Nephron (organoid): ENCODE data around the gene P2RX3.
"Not testable (repeated sequence)": the region's sequence is repeated elsewhere in the genome, so short reads cannot be mapped to it uniquely, and the experiment has no call there.

Source experiments
- H3K27ac Mint-ChIP-seq, 3 experiments: 2 replicates each; pipeline ENCODE4 v1.8.0; 2020; ENCODE audit warnings: mixed read lengths in 3 of 3, mild to moderate bottlenecking in 2 of 3, moderate library complexity in 1 of 3
- H3K27me3 Mint-ChIP-seq: 2 replicates; pipeline ENCODE4 v1.8.0; 2021; ENCODE audit warnings: low read depth, mild to moderate bottlenecking, moderate library complexity, mixed read lengths
- H3K36me3 Mint-ChIP-seq: 2 replicates; pipeline ENCODE4 v1.8.0; 2020; ENCODE audit warnings: low read depth, mixed read lengths
- H3K4me1 Mint-ChIP-seq: 2 replicates; pipeline ENCODE4 v1.8.0; 2020; ENCODE audit warnings: mixed read lengths
- H3K4me3 Mint-ChIP-seq, 3 experiments: 2 replicates each; pipeline ENCODE4 v1.8.0; 2020; ENCODE audit warnings: mild to moderate bottlenecking in 3 of 3, mixed read lengths in 3 of 3, moderate library complexity in 2 of 3
- H3K9me3 Mint-ChIP-seq: 2 replicates; pipeline ENCODE4 v1.8.0; 2020; ENCODE audit warnings: mixed read lengths
- TF ChIP-seq, protein P1 (sequence below), 3 experiments: fragments of 200-600 bp; sonication (generic); IDR thresholded peaks; one replicate each; pipeline ENCODE4 v1.5.0; 2021; ENCODE audit warnings: antibody characterized with exemption in 3 of 3; ENCODE audit not compliant: unreplicated experiment in 3 of 3

Gene P2RX3

DNA sequence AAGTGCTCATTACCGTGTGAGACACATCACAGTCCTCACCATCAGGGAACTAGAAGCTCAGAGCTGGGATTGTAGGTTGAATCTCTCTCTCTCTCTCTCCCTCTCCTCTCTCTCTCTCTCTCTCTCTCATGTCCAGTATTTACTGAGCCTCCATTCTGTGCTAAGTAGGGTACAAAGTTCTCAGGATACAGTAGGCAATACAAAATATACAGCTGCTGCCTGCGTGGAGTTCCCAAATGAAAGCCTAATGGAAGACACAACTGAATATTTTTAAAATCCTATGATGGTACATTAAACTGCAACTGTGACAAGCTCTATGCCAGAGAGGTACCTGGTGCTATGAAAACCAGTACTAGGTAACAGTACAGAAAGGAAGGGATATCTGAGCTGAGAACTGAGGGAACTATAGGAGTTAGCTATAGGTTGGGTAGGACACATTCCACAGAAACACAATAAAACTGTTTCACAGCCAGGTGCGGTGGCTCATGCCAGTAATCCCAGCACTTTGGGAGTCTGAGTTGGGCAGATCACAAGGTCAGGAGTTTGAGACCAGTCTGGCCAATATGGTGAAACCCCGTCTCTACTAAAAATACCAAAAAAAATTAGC lies 61.9 kb downstream of the P2RX3 start:
- H3K9me3 Mint-ChIP-seq: no peaks in the 10 kb centered on the region
- TF ChIP-seq, protein P1, sequence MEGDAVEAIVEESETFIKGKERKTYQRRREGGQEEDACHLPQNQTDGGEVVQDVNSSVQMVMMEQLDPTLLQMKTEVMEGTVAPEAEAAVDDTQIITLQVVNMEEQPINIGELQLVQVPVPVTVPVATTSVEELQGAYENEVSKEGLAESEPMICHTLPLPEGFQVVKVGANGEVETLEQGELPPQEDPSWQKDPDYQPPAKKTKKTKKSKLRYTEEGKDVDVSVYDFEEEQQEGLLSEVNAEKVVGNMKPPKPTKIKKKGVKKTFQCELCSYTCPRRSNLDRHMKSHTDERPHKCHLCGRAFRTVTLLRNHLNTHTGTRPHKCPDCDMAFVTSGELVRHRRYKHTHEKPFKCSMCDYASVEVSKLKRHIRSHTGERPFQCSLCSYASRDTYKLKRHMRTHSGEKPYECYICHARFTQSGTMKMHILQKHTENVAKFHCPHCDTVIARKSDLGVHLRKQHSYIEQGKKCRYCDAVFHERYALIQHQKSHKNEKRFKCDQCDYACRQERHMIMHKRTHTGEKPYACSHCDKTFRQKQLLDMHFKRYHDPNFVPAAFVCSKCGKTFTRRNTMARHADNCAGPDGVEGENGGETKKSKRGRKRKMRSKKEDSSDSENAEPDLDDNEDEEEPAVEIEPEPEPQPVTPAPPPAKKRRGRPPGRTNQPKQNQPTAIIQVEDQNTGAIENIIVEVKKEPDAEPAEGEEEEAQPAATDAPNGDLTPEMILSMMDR (IDR thresholded peaks at IDR 0.05; ENCODE audit: unreplicated experiment in 3 of 3): no peak

DNA sequence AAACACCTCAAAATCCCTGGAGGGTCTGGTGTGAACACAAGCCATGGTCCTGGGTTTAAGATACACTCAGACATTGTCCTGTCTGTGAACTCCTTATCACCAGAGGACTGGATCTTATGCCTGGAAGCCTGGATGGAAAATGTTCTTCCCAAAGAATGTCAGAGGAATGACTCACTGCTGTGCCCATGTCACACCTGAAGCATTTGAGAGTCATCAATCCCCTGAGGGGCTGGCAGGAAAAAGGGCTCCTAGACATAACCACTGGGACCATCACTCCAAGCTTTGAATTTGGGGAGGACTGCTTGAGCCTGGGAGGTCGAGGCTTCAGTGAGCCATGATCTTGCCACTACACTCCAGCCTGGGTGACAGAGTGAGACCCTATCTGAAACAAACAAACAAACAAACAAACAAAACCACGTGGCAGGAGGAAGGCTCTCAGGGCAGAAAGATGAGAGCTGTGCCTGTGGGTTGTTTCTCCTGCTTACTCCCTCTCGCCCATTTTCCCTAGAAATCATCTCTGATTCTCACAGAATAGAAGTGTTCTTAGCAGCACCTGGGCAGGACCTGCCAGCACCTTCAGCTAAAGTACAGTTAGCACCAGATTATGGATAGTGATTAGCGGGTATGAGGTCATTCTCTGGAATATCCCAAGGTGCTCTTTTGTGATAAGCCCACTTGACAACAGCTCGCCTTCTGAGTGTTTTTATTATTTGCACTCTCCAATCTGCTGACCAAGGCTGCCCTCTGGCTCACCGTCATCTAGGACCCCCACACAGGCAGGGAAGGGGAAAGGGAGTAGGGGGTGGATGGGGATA lies 64.2 kb downstream of the P2RX3 start:
- Mint-ChIP-seq H3K4me3 (no peak overlapping the region), H3K27ac (no peak overlapping the region), H3K36me3 (peaks cover 8% of the 10 kb centered on the region), H3K9me3 (no peaks in the 10 kb centered on the region), H3K4me1 (no peaks in the 10 kb centered on the region), H3K27me3 (peaks cover 9% of the 10 kb centered on the region)
- TF ChIP-seq, protein P1 (IDR thresholded peaks at IDR 0.05; ENCODE audit: unreplicated experiment in 3 of 3): no peak

More for the DNA sequence above, 61.9 kb downstream of the P2RX3 start:
- Mint-ChIP-seq H3K27me3 (peaks cover 9% of the 10 kb centered on the region), H3K4me3 (no peak overlapping the region), H3K36me3 (no peaks in the 10 kb centered on the region), H3K4me1 (no peaks in the 10 kb centered on the region), H3K27ac (no peak overlapping the region)

DNA sequence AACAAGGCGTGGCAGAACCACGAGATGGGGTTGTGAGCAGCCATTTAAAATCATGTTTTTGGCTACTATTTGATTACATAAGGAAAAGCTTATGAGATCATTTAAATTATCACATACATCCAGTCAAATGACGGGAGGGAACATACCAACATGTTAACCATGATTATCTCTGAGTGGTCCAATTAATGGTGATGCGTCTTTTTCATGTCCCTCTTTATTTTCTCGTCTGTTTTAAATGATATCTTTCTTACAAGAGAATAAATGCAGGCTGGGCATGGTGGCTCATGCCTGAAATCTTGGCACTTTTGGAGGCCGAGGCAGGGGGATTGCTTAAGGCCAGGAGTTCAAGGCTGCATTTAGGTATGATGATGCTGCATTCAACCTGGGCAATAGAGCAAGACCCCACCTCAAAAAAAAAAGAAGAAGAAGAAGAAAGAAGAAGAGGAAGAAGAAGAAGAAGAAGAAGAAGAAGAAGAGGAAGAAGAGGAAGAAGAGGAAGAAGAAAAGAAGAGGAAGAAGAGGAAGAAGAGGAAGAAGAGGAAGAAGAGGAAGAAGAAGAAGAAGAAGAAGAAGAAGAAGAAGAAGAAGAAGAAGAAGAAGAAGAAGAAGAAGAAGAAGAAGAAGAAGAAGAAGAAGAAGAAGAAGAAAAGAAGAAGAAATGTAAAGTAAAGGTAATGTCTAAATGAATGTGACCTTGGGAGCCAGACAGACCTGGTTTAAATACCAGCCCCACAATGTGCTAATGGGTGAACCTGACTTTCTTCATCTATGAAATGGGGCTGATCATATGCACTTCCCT lies 65.0 kb downstream of the P2RX3 start:
- not testable (repeated sequence) for H3K27me3 Mint-ChIP-seq, H3K9me3 Mint-ChIP-seq, H3K4me3 Mint-ChIP-seq, H3K27ac Mint-ChIP-seq, H3K4me1 Mint-ChIP-seq
- peaks cover 12% of the 10 kb centered on the region for H3K36me3 Mint-ChIP-seq

DNA sequence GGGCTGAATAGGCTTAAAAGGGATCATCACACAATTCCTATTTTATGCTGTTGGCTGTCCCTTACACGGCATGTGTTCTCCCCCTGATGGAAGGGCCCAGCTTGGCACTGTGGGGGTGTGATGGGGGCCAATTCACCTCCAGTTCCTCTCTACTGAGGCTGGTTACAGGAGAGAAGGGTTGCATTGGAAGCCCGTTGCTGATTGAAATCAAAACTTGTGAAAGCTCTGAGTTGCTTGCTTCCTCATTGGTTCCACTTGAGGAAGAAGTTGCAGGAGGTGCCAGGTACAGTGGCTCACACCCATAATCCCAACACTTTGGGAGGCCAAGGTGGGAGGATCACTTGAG lies 65.6 kb downstream of the P2RX3 start:
- peaks cover 9% of the 10 kb centered on the region for H3K27me3 Mint-ChIP-seq
- no peaks in the 10 kb centered on the region for H3K9me3 Mint-ChIP-seq
- peaks cover 12% of the 10 kb centered on the region for H3K36me3 Mint-ChIP-seq
- H3K4me3 Mint-ChIP-seq: no peak overlapping the region
- no peak overlapping the region for H3K27ac Mint-ChIP-seq
- TF ChIP-seq, protein P1 (IDR thresholded peaks at IDR 0.05; ENCODE audit: unreplicated experiment in 3 of 3): no peak
- no peaks in the 10 kb centered on the region for H3K4me1 Mint-ChIP-seq

DNA sequence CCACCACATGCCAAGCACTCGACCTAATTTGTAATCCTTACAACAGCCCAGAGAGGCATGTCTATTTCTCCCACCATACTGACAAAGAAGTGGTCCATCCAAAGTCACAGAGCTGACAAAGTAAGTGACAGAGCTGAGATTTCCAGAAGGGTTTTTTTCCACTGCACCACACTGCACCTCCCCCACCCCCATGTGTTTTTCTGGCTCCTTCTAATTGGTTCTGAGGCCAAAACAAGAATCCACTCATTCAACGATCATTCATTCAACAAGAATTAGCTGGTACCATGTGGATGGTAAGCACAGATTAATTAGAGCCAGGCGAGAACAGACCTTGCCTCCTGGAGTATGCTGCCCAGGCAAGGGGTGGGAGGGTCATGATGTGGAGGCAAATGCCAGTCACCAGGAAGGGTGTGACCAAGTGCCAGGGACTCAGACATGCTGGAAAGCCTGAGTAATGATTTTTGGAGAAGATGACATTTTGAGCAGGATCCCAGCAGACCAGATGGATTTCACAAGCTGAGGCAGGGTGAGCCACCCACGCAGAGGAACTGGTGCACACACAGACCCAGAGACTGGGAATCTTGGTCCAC lies 67.2 kb downstream of the P2RX3 start:
- Mint-ChIP-seq H3K27ac (no peak overlapping the region), H3K27me3 (peaks cover 9% of the 10 kb centered on the region), H3K4me1 (no peaks in the 10 kb centered on the region), H3K4me3 (no peak overlapping the region), H3K9me3 (no peaks in the 10 kb centered on the region), H3K36me3 (peaks cover 28% of the 10 kb centered on the region)
- TF ChIP-seq, protein P1 (IDR thresholded peaks at IDR 0.05; ENCODE audit: unreplicated experiment in 3 of 3): no peak

DNA sequence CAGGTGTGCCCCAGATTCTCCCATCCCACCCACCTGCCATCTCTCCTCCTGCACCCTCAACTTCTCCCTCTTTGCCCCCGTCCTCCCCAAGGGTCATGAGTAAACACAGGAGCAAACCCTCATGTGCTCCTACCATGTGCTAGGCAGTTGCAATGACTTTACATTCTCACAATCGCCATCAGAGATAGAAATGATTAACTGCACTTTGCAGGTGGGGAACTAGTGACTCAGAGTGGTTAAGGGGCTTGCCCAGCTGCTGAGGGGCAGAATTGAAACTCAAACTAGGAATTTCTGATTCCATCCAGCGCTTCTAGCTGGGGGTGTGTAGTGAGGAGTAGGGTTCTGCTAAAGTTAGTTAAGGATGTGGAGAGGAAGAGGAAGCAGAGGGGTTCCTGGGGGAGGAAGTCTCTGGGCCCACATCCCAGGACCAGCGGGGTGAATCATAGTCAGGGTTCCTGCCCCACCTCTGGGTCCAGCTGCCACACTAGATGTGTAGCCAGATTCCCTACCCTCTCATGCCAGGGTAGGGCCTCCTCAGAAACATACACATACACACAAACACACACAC lies 68.3 kb downstream of the P2RX3 start:
- Mint-ChIP-seq H3K4me1 (no peaks in the 10 kb centered on the region), H3K27ac (no peak overlapping the region)

More for the DNA sequence above, 68.3 kb downstream of the P2RX3 start:
- H3K9me3 Mint-ChIP-seq: no peaks in the 10 kb centered on the region
- TF ChIP-seq, protein P1 (IDR thresholded peaks at IDR 0.05; ENCODE audit: unreplicated experiment in 3 of 3): no peak
- H3K4me3 Mint-ChIP-seq: no peak overlapping the region
- peaks cover 33% of the 10 kb centered on the region for H3K36me3 Mint-ChIP-seq
- H3K27me3 Mint-ChIP-seq: peaks cover under 1% of the 10 kb centered on the region
